GM12878 (cell line): ENCODE measurements around the gene ARHGAP26. TPM values are rescaled to one million over a fixed set of nuclear protein-coding genes. Genes with fewer than 3 reads are reported as not detected.

Experiments used
- ATAC-seq: fragments of 200-7000 bp; cut with Tn5 transposase; 3 replicates; pipeline ENCODE4 v1.9.1; 2020; ENCODE audit warnings: mild to moderate bottlenecking, moderate library complexity
- BruUV-seq: library from RNA; stranded (reverse); fragments of 400-500 nt; replicated peaks from 2 replicates; lab custom pipeline; 2021; lab: Mats Ljungman, UMichigan
- CTCF ChIA-PET: fragments of 300-600 bp; sonication (Branson Sonifier 250); formaldehyde crosslinking; extraction: SDS; loops from one replicate; lab custom pipeline; 2021; ENCODE audit warnings: inconsistent platforms; lab: Yijun Ruan, JAX
- POLR2A ChIA-PET: fragments of 350-600 bp; formaldehyde crosslinking; extraction: SDS; loops from one replicate; lab custom pipeline; 2021; ENCODE audit warnings: inconsistent platforms; lab: Charles Lee
- RAD21 ChIA-PET: fragments of 300-600 bp; sonication (Branson Sonifier 250); formaldehyde crosslinking; loops from one replicate; lab custom pipeline; 2023; ENCODE audit warnings: antibody characterized with exemption; ENCODE audit not compliant: unreplicated experiment; lab: Charles Lee
- SMC1A ChIA-PET: fragments of 300-600 bp; sonication (Branson Sonifier 250); formaldehyde crosslinking; loops from one replicate; lab custom pipeline; 2023; ENCODE audit not compliant: unreplicated experiment, uncharacterized antibody; lab: Charles Lee
- DNase-seq: peaks from one replicate; pipeline ENCODE4 v3.0.0-alpha.2; 2011; ENCODE audit warnings: low read depth, low spot score
- FAIRE-seq: peaks from 3 replicates; lab custom pipeline; 2011; peaks lifted over from hg19 to GRCh38; lab: Jason Lieb, UNC
- H2AFZ ChIP-seq: 2 replicates; pipeline ENCODE4 v1.6.0; 2011; ENCODE audit warnings: low read depth, low read length, control low read depth; ENCODE audit not compliant: control insufficient read depth
- H3K27ac ChIP-seq: 2 replicates; pipeline ENCODE4 v1.5.1; 2011; ENCODE audit warnings: control low read depth; ENCODE audit not compliant: control insufficient read depth, insufficient read depth
- H3K27me3 ChIP-seq, 2 experiments: replicated peaks in 1 of 2; 2 replicates each; pipeline versions ENCODE4 v1.6.0 to v1.6.1; 2011; ENCODE audit warnings: low read length in 1 of 2; ENCODE audit not compliant: control insufficient read depth in 2 of 2, insufficient read depth in 2 of 2
- H3K36me3 ChIP-seq, 2 experiments: 2 replicates each; pipeline ENCODE4 v1.5.1; 2011; ENCODE audit warnings: low read length in 1 of 2; ENCODE audit not compliant: control insufficient read depth in 2 of 2, insufficient read depth in 2 of 2
- H3K4me1 ChIP-seq: 2 replicates; pipeline ENCODE4 v1.6.1; 2011; ENCODE audit warnings: mild to moderate bottlenecking, low read length, moderate library complexity, mixed read lengths; ENCODE audit not compliant: control insufficient read depth, insufficient read depth
- H3K4me2 ChIP-seq: 2 replicates; pipeline ENCODE4 v1.6.0; 2011; ENCODE audit warnings: control low read depth; ENCODE audit not compliant: control insufficient read depth, insufficient read depth
- H3K4me3 ChIP-seq: fragments of 200-600 bp; sonication (generic); 2 replicates; pipeline ENCODE4 v1.5.1; 2016
- H3K79me2 ChIP-seq: 2 replicates; pipeline ENCODE4 v1.6.0; 2011; ENCODE audit warnings: low read length; ENCODE audit not compliant: control insufficient read depth, insufficient read depth
- H3K9ac ChIP-seq: 2 replicates; pipeline ENCODE4 v1.8.0; 2011; ENCODE audit warnings: low read length, control low read depth, mixed read lengths; ENCODE audit not compliant: control insufficient read depth, insufficient read depth
- H3K9me3 ChIP-seq: replicated peaks from 3 replicates; pipeline ENCODE4 v1.5.1; 2011; ENCODE audit warnings: mild to moderate bottlenecking, low read length; ENCODE audit not compliant: control insufficient read depth, insufficient read depth
- H4K20me1 ChIP-seq: 2 replicates; pipeline ENCODE4 v1.6.0; 2011; ENCODE audit not compliant: control insufficient read depth, insufficient read depth
- CHD4 ChIP-seq: fragments of 200-600 bp; sonication (generic); IDR thresholded peaks from 2 replicates; pipeline ENCODE4 v1.6.1; 2016; ENCODE audit warnings: mild to moderate bottlenecking
- CTCF ChIP-seq, 3 experiments: IDR thresholded peaks in 2 of 3; conservative IDR thresholded peaks in 1 of 3; 2 replicates each; pipeline ENCODE4 v1.5.1; 2011; ENCODE audit warnings: low read depth in 3 of 3, low read length in 3 of 3, mild to moderate bottlenecking in 3 of 3, control low read depth in 2 of 3, moderate library complexity in 2 of 3, inconsistent platforms in 1 of 3, mixed read lengths in 1 of 3; ENCODE audit not compliant: control insufficient read depth in 2 of 3, insufficient read depth in 1 of 3; ENCODE audit errors: extremely low read depth in 1 of 3
- E2F4 ChIP-seq: IDR thresholded peaks from 2 replicates; pipeline ENCODE4 v1.6.1; 2012; ENCODE audit warnings: low read depth, low read length, improper control_type of control experiment
- EP300 ChIP-seq, 2 experiments: fragments of 150-350 bp in 1 of 2; IDR thresholded peaks; 2 replicates each; pipeline ENCODE4 v1.6.1; 2011 to 2012; ENCODE audit warnings: low read depth in 2 of 2, low read length in 2 of 2, borderline replicate concordance in 1 of 2, improper control_type of control experiment in 1 of 2, inconsistent platforms in 1 of 2; ENCODE audit not compliant: control insufficient read depth in 1 of 2
- ETV6 ChIP-seq, 2 experiments: fragments of 450-650 bp in 1 of 2; IDR thresholded peaks in 1 of 2; conservative IDR thresholded peaks in 1 of 2; 2 replicates each; pipeline ENCODE4 v1.6.1; 2014; ENCODE audit warnings: antibody characterized with exemption in 1 of 2, borderline replicate concordance in 1 of 2, low read depth in 1 of 2, mild to moderate bottlenecking in 1 of 2, moderate library complexity in 1 of 2
- FOXM1 ChIP-seq: IDR thresholded peaks from 2 replicates; pipeline ENCODE4 v1.6.1; 2012; ENCODE audit warnings: low read depth, mild to moderate bottlenecking, inconsistent platforms, low read length, moderate library complexity
- MEF2A ChIP-seq: IDR thresholded peaks from 2 replicates; pipeline ENCODE4 v1.6.1; 2011; ENCODE audit warnings: low read depth, mild to moderate bottlenecking, low read length, moderate library complexity; ENCODE audit not compliant: insufficient read depth
- NR2C1 ChIP-seq: fragments of 450-650 bp; IDR thresholded peaks from 2 replicates; pipeline ENCODE4 v1.6.1; 2017; ENCODE audit warnings: antibody characterized with exemption, mild to moderate bottlenecking, moderate library complexity
- NRF1 ChIP-seq: conservative IDR thresholded peaks from 2 replicates; pipeline ENCODE4 v1.6.1; 2011; ENCODE audit warnings: mild to moderate bottlenecking, low read depth, low read length, improper control_type of control experiment
- REST ChIP-seq: IDR thresholded peaks from 2 replicates; pipeline ENCODE4 v1.6.1; 2012; ENCODE audit warnings: mild to moderate bottlenecking, low read depth, low read length
- SMC3 ChIP-seq: IDR thresholded peaks from 2 replicates; pipeline ENCODE4 v1.6.1; 2011; ENCODE audit warnings: low read length, improper control_type of control experiment, borderline replicate concordance
- SP1 ChIP-seq: IDR thresholded peaks from one replicate; pipeline ENCODE4 v1.6.1; 2011; ENCODE audit warnings: low read depth, low read length
- SREBF1 ChIP-seq: IDR thresholded peaks from 2 replicates; pipeline ENCODE4 v1.6.1; 2012; ENCODE audit warnings: mild to moderate bottlenecking, low read length
- TARDBP ChIP-seq: IDR thresholded peaks from 2 replicates; pipeline ENCODE4 v1.6.1; 2016; ENCODE audit warnings: borderline replicate concordance
- TCF7 ChIP-seq: IDR thresholded peaks from 2 replicates; pipeline ENCODE4 v1.6.1; 2014; ENCODE audit warnings: antibody characterized with exemption, borderline replicate concordance
- ZBED1 ChIP-seq: IDR thresholded peaks from 2 replicates; pipeline ENCODE4 v1.6.1; 2016; ENCODE audit warnings: borderline replicate concordance
- ZNF622 ChIP-seq: fragments of 450-650 bp; IDR thresholded peaks from 2 replicates; pipeline ENCODE4 v1.6.1; 2017; ENCODE audit warnings: mild to moderate bottlenecking, inconsistent platforms
- WGBS: methylation state at CpG from one replicate; pipeline ENCODE4 v1.1.6; 2016; ENCODE audit warnings: low lambda C conversion rate; ENCODE audit not compliant: insufficient replicate concordance, insufficient coverage; ENCODE audit errors: missing lambda C conversion rate; 5-methylcytosine and 5-hydroxymethylcytosine counted together
- in situ Hi-C: fragments of 300-500 bp; cut with MboI; formaldehyde crosslinking; loops from 9 replicates; pipeline ENCODE4 v1.14.3; 2018; ENCODE audit warnings: mixed read lengths
- intact Hi-C: fragments of 100-400 bp; cut with micrococcal nuclease; formaldehyde crosslinking; loops from one replicate; pipeline ENCODE4 v1.14.2; 2022; ENCODE audit not compliant: unreplicated experiment
- polyA plus RNA-seq, 11 experiments: library from polyadenylated mRNA; depleted of rRNA in 4 of 11; unstranded in 6 of 11; stranded (reverse) in 5 of 11; fragments of >200 nt; fragmentation: Nextera tagmentation in 4 of 11; fragmentation: Illumina TruSeq in 1 of 11; extraction: Ambion mirVana in 4 of 11; extraction: Trizol in 1 of 11; gene quantifications; 1 replicate in 1 of 11; 2 replicates in 10 of 11; pipeline versions ENCODE4 v1.2.1 to v1.2.3, GENCODE V29; 2011 to 2016; ENCODE audit warnings: inconsistent platforms in 2 of 11, missing spikeins in 2 of 11, low read depth in 1 of 11
- total RNA-seq, 4 experiments: library from RNA; depleted of rRNA in 3 of 4; stranded (reverse); fragments of >200 nt in 3 of 4; fragmentation: Illumina TruSeq in 1 of 4; extraction: Trizol in 1 of 4; gene quantifications; 2 replicates each; pipeline versions ENCODE4 v1.2.1 to v1.2.3, GENCODE V29; 2013 to 2021

Gene ARHGAP26
- total and polyA plus RNA-seq, 10 of the 15 experiments (the other 5 are each of a cell fraction or from before 2014, with no cell fraction given), result 9.4 to 41.5 (median 19.3) TPM

- H3K27me3 ChIP-seq, result no peaks in the 10 kb centered on the region
- no peak for DNase-seq
- in situ Hi-C loops, result no loop called here
- 20% methylated on average over 4 of the region's 4 CpGs for WGBS
- no peak for FAIRE-seq
- ChIA-PET RAD21 (no interaction called here), CTCF (interaction anchor here (1.1 to 14.0 kb wide), 2 partner anchors 152 to 155 kb away, joined by 3 to 243 read pairs; no protein-coding TSS in a partner anchor), POLR2A (no interaction called here), SMC1A (no interaction called here)
- intact Hi-C loops, result no loop called here
- H3K36me3 ChIP-seq, result no peaks in the 10 kb centered on the region
- no peak overlapping the region for H3K4me3 ChIP-seq
- H3K9me3 ChIP-seq, result no peaks in the 10 kb centered on the region; the same call in 2 of the 3 replicates
- H3K4me2 ChIP-seq, result no peak overlapping the region
- ATAC-seq, result no peak
- no peaks in the 10 kb centered on the region; the same call in 1 of the 2 replicates for H3K4me1 ChIP-seq
- no peak overlapping the region; the same call in 1 of the 2 replicates for H2AFZ ChIP-seq
- no peaks in the 10 kb centered on the region for H3K79me2 ChIP-seq
- no TSS peak for BruUV-seq
- H3K27ac ChIP-seq, result no peak overlapping the region
- no peaks in the 10 kb centered on the region for H4K20me1 ChIP-seq
- H3K9ac ChIP-seq, result no peak overlapping the region
- no peak for TF ChIP-seq SREBF1
- no peak for TF ChIP-seq SMC3
- TF ChIP-seq CHD4, result no peak
- TF ChIP-seq ZBED1, result no peak
- TF ChIP-seq E2F4, result no peak
- no peak for TF ChIP-seq REST
- no peak for TF ChIP-seq TCF7
- TF ChIP-seq CTCF (IDR thresholded peaks at IDR 0.05 in 2 of 3, conservative IDR thresholded peaks at IDR 0.05 in 1 of 3; ENCODE audit: control insufficient read depth in 2 of 3, extremely low read depth in 1 of 3, insufficient read depth in 1 of 3, low read depth in 3 of 3, low read length in 3 of 3), result no peak
- no peak for TF ChIP-seq FOXM1
- TF ChIP-seq TARDBP, result no peak
- no peak for TF ChIP-seq ZNF622
- no peak for TF ChIP-seq ETV6 (conservative IDR thresholded peaks at IDR 0.05 in 1 of 2, IDR thresholded peaks at IDR 0.05 in 1 of 2; ENCODE audit: borderline replicate concordance in 1 of 2, low read depth in 1 of 2)
- no peak for TF ChIP-seq NRF1
- TF ChIP-seq NR2C1, result no peak
- TF ChIP-seq EP300 (IDR thresholded peaks at IDR 0.05; ENCODE audit: borderline replicate concordance in 1 of 2, control insufficient read depth in 1 of 2, low read depth in 2 of 2, low read length in 2 of 2), result no peak
- TF ChIP-seq MEF2A, result no peak
- no peak for TF ChIP-seq SP1
Measured at GRCh38 chr5:142725231-142726187, 44.7 kb upstream of the ARHGAP26 start.
